ENCODE results near the gene LRRC52.

LRRC52 gene

DNA sequence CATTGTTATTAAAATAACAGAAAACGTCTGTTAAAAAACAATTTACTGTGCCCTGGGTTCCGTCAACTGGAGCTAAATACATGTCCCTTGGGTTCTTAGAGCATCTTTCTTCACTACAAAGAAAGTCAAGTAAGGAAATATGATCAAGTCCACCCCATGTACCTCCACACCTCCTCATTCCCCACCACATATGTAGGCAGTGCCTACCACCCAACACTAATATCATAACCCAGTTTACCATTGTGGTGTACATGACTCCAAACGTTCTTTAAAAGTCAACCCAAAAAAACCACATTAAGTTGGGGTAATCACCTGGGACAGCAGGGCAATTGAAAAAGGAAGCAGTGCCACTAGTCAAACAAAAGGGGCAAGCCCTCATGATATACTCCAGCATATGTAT lies 7.8 kb upstream of the LRRC52 start:
- FAIRE-seq: no peak
- DNase-seq (ENCODE audit: extremely low spot score, insufficient read length, low read depth): no peak

DNA sequence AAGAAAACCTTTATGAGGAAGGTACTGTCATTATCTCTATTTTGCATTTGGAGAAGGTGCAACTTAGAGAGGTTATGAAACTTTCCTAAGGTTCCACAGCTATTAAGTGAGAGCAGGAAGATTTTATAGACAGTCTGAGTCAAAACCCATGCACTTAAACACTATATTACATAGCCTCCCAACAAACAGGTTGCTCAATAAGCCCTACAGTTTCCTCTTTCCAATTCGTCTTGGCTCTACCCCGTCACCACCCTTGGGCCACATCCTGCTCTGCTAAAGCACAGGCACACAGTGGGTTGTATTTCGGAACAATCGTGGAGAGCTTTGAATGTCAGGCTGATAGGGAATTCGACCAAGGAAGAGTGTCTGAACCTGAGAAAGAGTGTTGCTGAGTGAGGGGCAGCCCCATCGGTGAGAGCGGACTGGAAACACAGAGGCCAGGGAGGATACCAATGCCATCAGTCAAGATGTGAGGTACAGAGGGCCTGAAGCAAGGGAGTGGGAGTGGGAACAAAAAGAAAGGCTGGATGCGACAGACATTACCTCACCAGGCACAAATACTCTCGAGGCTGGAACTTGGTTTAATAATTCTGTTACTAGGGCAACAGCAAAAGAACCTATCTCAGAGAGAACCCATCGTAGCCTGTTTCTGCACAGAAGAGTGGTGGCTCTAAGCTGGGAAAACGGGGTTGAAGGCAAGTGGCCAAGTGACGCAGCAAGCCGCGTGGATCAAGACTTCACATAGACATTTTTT lies 6.3 kb upstream of the LRRC52 start:
- no peak for FAIRE-seq
- DNase-seq (ENCODE audit: extremely low spot score, insufficient read length, low read depth): no peak

DNA sequence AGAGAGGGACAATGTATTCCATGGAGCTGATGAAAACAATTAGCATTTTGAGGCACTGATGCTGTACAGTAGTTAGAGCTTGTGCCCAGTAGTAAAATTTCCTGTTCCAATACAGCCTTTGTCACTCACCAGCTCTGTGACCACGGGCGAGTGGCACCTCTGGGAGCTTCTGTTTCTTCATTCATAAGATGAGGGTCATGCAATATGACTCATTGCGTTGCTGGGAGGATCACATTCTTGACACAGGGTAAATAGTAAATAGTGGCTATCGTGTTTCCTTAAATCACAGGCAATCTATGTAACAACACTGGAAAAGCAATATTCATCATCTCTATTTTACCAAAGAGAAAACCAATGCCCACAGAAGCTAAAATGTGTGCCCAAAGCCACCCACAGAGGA lies 4.5 kb upstream of the LRRC52 start:
- no peak for DNase-seq (ENCODE audit: extremely low spot score, insufficient read length, low read depth)
- FAIRE-seq: no peak

DNA sequence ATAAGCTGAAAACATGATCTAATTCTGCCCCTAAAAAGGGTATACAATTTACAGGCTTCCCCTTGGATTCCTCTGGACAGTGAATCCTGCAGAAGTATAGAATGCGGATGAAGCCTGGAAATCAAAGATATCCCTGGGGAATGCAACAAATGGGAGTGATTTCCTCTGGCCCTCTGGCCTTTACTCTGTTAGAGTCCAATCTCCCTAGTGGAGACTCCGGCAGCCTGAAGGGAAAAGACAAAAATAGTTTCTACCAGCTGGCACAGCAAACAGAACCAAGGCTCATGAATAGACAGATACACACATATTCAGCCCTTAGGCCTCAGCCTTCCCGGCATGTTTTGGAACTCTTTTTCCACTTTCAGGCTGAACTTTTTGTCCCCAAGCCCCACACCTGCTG lies 3.9 kb upstream of the LRRC52 start:
- no peak for DNase-seq (ENCODE audit: extremely low spot score, insufficient read length, low read depth)
- FAIRE-seq: no peak

DNA sequence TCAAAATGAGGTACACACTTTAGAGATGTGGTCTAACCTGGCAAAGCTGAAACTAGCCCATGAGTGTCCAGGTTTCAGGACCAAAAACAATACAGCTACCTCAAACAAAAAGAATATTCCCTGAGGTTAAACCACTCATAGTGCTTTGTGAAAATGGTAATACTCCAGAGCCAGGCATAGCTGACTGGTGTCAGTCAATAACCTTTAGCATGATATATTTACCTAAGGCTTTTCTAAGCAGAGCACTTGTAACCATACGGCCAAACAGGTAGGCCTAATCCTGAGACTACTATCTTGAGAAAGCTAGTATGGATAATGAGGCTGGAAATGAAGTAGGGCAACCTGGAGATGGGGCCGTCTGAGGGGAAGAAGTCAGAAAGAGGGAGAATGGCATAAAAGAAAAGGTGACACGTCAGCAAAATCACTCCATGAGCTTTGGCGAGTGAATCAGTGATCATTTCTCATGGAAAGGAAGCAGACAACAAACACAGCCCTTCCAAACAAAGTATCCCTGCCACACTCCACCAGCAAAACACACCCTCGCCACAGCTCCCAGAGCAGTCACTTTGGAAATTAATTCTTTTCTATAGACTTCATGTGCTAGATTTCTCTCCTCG lies 1.7 kb upstream of the LRRC52 start:
- no peak for DNase-seq (ENCODE audit: extremely low spot score, insufficient read length, low read depth)

DNA sequence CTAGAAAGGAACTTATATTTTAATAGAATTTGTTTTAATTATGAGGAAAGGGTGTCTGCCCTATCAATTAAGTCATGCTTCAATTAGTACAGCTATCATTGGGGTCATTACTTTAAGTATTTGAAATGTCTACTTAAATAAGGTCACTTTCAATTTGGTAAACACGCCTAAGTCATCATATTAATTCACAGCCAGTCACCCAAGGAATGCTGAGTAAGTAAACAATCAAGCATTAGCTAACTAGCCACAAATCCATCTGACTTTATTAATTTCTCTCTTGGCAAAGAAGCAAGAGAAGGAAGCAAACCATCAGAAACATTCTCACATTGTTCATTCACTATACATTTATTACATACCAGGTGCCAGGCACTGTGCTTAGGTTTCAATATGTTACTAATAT lies 1.2 kb upstream of the LRRC52 start:
- DNase-seq (ENCODE audit: extremely low spot score, insufficient read length, low read depth): no peak

More for the DNA sequence above, 1.7 kb upstream of the LRRC52 start:
- no peak for FAIRE-seq

DNA sequence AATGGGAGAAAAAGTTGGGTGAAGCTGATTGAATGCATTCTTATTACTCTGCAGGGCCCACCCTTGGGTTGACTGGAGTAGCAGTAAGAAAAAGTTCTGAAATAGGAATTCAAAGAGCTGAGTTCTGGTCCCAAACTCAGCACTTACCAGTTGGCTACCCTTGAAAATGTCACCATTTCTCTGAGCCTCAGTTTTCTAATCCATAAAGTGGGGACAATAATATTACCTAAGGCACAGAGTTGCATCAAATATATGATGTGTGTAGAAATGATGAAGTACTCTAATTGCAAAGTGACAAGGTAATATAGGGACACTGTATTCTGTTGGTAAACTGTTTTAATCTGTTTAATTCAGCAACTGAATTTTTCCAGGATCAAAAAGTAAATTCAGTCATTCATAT lies 1.2 kb downstream of the LRRC52 start:
- no peak for FAIRE-seq
- DNase-seq (ENCODE audit: extremely low spot score, insufficient read length, low read depth): no peak

More for the DNA sequence above, 1.2 kb upstream of the LRRC52 start:
- FAIRE-seq: no peak

DNA sequence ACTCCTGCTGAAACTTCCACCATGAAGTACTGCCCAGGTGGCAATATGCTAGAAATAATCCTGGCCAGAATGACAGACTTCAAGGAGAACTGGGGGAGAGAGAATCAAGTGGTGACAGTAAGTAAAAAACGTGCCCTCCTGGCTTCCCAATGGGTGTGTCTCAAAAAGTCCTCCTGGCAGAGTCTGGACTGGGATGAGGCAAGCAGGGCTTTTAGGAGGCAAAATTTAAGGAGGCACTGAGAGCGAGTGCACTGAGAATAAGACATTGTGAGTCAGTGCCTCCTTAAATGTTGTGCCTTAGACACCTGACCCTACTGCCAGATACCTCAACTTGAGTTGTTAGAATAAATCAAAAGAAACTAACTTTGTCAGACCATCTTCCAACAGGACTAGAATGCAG lies 2.2 kb downstream of the LRRC52 start:
- FAIRE-seq (no peak), DNase-seq (ENCODE audit: extremely low spot score, insufficient read length, low read depth) (no peak)

DNA sequence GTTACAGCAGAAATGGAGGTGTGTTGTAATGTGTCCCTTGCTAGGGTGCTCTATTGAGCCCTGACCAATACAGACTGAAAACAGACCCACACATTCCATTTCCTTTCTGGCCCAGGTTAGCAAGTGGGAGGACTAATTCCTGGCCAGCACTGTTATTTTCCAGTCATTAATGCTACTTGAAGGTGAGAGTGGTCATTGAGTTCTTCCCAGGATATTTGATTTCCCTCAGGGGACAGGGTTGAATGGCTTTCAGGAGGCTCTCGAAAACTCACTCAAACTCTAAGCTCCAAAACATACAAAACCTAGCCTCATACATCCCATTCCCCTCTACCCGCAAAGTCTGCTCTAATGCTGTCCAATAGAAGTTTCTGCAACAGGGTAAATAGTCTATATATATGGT lies 6.2 kb downstream of the LRRC52 start:
- FAIRE-seq (no peak), DNase-seq (ENCODE audit: extremely low spot score, insufficient read length, low read depth) (no peak)

DNA sequence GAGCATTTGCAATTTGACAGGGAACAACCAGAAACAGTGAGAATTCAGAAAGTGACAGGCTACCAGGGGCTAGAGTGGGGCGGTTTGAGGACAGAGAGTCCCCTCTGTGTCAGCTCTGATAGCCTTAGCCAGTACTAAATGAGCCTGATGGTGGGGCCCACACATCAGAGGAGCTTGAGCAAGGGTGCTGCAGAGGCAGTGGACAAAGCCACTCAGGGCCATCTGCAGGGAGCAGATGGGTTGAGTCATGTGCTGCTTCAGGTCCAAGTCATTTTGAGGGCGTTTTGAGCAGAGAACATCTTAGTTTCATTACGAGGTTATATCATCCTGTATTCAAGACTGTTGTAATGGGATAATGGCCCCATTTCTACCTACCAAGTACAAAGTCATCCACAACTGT lies 7.7 kb downstream of the LRRC52 start:
- DNase-seq (ENCODE audit: extremely low spot score, insufficient read length, low read depth): no peak
- no peak for FAIRE-seq

DNA sequence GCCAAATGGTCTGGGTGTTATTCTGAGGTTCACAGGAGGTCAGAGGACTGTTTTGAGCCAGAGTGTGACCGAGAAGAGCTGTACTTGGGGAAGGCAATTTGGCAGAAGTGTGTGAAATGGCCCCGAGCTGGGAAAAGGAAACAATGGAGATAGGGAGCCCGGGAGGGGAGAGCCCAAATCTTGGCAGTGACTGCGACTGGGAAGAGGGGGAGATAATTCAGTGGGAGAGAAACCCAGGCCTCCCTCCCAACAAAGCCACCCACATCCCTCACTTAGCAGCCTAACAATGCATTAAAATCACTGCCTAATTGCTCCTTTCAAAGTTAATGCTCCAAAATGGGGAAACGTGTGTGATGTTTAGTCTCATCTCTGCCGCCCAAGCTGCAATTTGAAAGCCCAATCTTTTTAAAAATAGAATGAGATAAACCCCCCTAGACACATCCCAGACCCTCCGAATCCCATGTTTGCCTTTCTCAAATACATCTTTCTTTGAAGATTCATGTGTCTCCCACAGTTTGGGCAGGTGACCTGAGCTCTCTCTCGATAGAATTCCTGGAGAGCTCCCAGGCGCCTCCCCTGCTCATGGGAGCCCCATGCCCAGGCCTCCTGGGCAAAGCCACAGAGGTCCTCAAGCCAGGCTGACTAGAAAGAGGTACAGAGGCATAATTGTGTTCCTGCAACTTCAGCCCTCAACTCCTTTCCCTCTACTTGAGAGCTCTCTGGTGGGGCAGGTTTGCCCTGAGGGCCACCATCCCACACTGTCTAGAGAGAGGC lies 17.3 kb downstream of the LRRC52 start:
- FAIRE-seq: no peak
- DNase-seq (ENCODE audit: extremely low spot score, insufficient read length, low read depth): no peak

DNA sequence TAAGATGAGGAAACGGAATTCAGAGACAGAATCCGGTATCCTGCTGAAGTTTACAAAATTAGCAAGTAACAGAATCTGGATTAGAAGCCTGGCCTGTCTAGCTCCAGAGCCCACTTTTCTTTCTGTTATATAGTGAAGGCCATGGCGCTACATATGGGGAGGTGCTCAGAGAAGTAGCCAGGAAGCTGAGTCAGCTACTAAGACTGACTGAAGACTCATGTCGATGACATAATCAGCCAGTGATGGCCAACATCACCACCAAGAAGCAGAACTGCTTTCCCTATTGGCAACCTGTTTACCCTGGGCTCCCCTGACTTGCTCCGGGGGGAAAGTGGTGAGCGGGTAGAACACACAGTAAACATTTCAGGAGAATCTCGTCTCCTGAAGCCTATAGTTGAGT lies 18.8 kb downstream of the LRRC52 start:
- DNase-seq (ENCODE audit: extremely low spot score, insufficient read length, low read depth): no peak
- no peak for FAIRE-seq

DNA sequence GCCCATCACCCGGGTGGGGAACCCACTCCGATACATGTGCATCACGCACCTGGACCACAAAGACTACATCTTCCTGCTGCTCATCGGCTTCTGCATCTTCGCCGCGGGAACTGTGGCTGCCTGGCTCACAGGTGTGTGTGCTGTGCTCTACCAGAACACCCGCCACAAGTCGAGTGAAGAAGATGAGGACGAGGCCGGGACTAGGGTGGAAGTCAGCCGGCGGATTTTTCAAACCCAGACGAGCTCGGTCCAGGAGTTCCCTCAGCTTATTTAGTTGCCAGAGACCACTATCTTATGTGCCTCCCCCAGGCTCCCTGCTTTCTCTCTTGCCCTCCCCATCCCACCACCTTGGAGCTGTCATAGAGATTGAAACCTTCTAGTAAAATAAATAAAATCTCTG lies 19.8 kb downstream of the LRRC52 start:
- no peak for DNase-seq (ENCODE audit: extremely low spot score, insufficient read length, low read depth)
- no peak for FAIRE-seq

DNA sequence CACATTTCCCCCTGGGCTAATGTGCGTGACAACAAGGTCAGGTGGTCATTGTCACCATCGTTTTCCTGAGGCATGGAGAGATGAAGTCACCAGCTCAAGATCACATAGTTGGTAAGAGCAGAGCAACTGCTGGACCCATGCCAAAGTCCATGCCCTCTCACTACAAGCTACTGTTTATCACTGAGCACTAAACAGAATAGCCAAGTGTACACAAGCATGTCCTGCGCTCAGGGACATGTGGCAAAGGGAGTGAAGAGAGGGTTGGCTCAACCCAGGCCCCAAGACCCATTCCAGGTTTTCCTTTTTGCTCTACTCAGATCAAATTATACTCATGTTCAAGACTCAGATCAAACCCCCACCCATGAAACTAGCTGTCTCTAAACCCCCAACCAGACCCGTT lies 20.8 kb downstream of the LRRC52 start:
- no peak for DNase-seq (ENCODE audit: extremely low spot score, insufficient read length, low read depth)
- no peak for FAIRE-seq

DNA sequence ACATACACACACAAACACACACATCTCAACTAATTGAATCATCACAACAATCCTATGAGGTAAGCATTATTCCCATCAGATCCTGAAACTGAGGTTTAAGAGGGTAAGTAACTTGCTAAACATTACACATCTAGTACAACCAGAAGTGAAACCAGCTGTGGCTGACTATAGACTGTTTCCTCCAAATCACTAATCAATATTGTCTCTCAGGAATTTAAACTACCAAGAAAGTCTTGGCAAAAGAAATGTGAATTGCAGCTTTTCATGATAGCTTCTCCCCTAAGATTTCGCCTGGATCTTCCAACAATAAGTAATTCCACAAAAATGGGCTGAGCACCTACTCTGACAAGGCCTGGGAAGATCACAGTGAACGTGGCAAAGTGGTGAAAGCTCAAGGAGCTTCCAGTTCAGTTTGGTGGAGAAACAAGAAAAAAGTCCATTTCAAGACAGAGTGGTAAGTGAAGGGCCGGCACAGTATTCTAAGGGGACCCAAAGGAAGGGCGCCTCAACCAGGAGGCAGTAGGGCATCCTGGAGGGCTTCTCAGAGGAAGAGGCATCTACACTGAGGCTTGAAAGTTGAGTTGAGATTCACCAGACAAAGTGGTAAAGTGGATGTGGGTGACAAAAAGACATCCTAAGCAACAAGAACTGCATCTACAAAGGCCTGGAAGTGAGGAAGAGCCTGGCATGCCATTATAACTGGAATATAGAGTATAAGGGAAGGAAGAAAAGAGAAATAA lies 22.1 kb downstream of the LRRC52 start:
- no peak for FAIRE-seq
- no peak for DNase-seq (ENCODE audit: extremely low spot score, insufficient read length, low read depth)

DNA sequence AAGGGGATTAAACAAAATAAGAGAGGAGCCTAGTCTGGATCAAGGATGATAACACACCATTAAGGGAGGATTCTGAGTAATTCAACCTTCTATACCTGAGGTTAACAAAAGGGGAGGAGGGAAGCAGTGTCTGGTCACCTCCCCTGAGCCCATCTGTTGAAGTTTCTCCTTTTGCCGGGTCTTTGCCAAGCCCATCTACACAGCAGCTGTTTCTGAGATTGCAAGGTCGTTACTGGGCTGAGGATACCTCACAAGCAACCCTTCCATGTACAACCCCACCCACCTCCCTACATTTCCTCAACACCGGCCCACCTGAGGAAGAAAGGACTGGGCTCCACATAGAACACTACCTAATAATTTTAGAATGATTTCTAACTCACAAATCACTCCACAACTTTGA lies 26.3 kb downstream of the LRRC52 start:
- no peak for FAIRE-seq
- DNase-seq (ENCODE audit: extremely low spot score, insufficient read length, low read depth): no peak

DNA sequence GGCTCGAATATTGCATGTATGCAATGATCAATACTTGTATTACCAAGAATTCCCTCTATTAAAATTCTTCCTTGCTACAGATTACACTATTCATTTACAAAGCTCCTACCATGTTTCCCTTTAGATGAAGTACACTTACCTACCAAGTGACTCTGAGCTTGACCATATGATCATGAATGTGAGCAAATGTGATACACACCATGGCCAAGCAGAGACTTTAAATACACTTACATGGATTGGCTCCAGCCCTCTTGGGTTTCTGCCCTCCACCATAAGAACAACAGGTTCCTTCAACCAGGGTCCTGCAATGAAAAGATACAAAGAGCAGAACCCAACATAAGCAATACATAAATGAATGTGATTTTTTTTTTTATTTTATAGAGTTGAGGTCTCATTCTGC lies 30.0 kb downstream of the LRRC52 start:
- no peak for FAIRE-seq
- no peak for DNase-seq (ENCODE audit: extremely low spot score, insufficient read length, low read depth)

DNA sequence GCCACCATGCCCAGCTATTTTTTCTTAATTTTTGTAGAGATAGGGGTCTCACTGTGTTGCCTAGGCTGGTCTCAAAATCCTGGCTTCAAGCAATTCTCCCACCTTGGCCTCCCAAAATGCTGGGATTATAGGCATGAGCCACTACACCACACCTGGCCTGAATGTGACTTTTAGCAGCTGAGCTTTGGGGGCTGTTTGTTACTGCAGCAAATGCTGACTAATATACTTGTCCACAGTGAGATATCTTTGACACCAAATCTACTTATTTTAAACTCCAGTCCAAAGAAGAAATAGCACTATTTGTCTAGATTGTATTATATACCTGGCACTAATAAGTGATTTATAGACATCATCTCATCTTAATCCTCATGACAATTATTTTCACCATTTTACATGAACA lies 30.5 kb downstream of the LRRC52 start:
- FAIRE-seq (no peak), DNase-seq (ENCODE audit: extremely low spot score, insufficient read length, low read depth) (no peak)

DNA sequence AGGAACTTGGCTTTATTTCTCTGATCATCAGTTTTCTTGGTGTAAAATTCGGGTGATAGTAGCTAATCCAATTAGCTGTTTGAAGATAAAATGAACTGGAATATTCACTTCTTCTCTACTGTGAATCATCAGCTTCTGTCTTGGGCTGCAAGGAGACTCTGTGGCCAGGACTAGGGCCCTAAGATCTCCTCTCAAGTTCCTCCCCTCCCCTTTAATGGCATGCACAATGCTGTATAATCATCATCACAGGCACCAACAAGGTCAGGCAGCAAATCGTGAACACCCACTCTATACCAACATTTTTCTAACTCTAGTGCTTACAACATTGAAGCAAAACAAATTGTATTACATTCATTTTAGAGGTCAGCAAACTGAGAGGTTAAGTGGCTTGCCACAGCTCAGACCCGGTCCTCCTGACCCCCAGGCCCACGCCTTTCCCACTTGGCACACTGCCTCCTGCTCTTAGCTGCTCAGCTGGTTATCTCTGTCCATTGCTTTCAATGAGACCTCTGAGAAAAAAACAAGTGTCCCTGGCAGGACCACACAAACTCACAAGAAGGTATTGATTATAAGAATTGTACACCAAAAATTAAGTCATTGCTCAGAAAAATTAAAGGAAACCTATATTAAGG lies 31.8 kb downstream of the LRRC52 start:
- DNase-seq (ENCODE audit: extremely low spot score, insufficient read length, low read depth): no peak
- no peak for FAIRE-seq

DNA sequence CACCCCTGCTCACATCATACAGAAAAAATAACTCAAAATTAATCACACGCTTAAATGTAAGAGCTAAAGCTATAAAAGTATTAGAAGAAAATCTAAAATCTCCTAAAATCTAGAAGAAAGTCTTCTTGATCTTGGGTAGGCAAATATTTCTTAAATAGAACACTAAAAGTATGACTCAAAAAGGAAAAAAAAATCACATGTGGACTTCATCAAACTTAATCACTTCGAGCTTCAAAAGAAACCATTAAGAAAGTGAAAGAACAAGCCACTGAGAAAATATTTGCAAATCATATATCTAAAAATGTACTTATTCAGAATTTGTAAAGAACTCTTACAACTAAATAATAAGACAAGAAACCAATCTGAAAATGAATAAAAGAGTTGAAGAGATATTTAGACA lies 32.7 kb downstream of the LRRC52 start:
- DNase-seq (ENCODE audit: extremely low spot score, insufficient read length, low read depth) (no peak), FAIRE-seq (no peak)
